GM23338 (cell line): ENCODE measurements around the gene MTOR.

ENCODE experiments used
- CREB1 ChIP-seq: fragments of 250-450 bp; sonication (Bioruptor Pico); IDR thresholded peaks from 2 replicates; pipeline ENCODE4 v1.5.0; 2020; ENCODE audit warnings: low read depth, mild to moderate bottlenecking, moderate library complexity
- CTCF ChIP-seq, 2 experiments: fragments of 200-600 bp in 1 of 2; sonication (generic) in 1 of 2; conservative IDR thresholded peaks; 2 replicates each; pipeline versions ENCODE4 v1.5.1 to v1.6.1; 2016 to 2017; ENCODE audit warnings: antibody characterized with exemption in 2 of 2, low read depth in 2 of 2, mild to moderate bottlenecking in 2 of 2, moderate library complexity in 1 of 2
- EZH2phosphoT487 ChIP-seq: fragments of 200-600 bp; sonication (generic); IDR thresholded peaks from one replicate; pipeline ENCODE4 v1.8.1; 2018; ENCODE audit warnings: antibody characterized with exemption; ENCODE audit not compliant: unreplicated experiment
- ZNF114 ChIP-seq: fragments of 250-450 bp; sonication (Bioruptor Pico); IDR thresholded peaks from 2 replicates; pipeline ENCODE4 v1.5.0; 2020; ENCODE audit warnings: mild to moderate bottlenecking, moderate library complexity
- TF ChIP-seq, protein P1 (sequence below): IDR thresholded peaks from one replicate; pipeline ENCODE4 v1.6.1; 2018; ENCODE audit warnings: antibody characterized with exemption; ENCODE audit not compliant: unreplicated experiment

GRCh38 chr1:11124965-11125364 lies 137.4 kb downstream of the MTOR start:
- TF ChIP-seq CTCF (conservative IDR thresholded peaks at IDR 0.05; ENCODE audit: low read depth in 2 of 2) (no peak), CREB1 (no peak), EZH2phosphoT487 (no peak), ZNF114 (CRISPR knock-in tag) (no peak)
- TF ChIP-seq, protein P1, sequence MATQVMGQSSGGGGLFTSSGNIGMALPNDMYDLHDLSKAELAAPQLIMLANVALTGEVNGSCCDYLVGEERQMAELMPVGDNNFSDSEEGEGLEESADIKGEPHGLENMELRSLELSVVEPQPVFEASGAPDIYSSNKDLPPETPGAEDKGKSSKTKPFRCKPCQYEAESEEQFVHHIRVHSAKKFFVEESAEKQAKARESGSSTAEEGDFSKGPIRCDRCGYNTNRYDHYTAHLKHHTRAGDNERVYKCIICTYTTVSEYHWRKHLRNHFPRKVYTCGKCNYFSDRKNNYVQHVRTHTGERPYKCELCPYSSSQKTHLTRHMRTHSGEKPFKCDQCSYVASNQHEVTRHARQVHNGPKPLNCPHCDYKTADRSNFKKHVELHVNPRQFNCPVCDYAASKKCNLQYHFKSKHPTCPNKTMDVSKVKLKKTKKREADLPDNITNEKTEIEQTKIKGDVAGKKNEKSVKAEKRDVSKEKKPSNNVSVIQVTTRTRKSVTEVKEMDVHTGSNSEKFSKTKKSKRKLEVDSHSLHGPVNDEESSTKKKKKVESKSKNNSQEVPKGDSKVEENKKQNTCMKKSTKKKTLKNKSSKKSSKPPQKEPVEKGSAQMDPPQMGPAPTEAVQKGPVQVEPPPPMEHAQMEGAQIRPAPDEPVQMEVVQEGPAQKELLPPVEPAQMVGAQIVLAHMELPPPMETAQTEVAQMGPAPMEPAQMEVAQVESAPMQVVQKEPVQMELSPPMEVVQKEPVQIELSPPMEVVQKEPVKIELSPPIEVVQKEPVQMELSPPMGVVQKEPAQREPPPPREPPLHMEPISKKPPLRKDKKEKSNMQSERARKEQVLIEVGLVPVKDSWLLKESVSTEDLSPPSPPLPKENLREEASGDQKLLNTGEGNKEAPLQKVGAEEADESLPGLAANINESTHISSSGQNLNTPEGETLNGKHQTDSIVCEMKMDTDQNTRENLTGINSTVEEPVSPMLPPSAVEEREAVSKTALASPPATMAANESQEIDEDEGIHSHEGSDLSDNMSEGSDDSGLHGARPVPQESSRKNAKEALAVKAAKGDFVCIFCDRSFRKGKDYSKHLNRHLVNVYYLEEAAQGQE: no peak
